Hippocampal formation (tissue), 2 donors: ENCODE data around the gene LYG1.
"Not testable (repeated sequence)": the region's sequence is repeated elsewhere in the genome, so short reads cannot be mapped to it uniquely, and the experiment has no call there.

Experiments
- DNase-seq, 2 donors: peaks; one replicate each; lab custom pipeline; 2025; lab: John Stamatoyannopoulos, UW

LYG1 gene

DNA sequence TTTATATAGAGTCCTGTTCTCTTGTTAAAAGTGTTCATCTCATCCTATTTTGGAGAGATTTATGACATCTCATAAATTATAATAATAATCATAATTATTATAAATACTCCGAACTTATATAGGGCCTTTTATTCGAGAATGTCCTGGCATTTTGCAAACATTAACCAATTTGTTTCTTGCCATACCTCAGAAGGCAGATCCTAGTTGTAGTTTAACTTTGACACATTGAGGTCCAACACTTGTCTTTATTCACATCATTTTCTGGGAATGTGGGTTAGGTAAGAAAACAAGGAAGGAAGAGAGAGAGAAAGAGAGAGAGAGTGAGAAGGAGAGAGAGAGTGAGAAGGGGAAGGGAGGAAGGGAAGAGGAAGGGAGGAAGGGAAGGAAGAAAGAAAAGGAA lies at the start of gene LYG1:
LYG1 (minus strand) TSS at position 101 of the 400 bp plus-strand sequence. CDS start 5,527 bp downstream, outside the sequence.
- DNase-seq = not testable (repeated sequence)

DNA sequence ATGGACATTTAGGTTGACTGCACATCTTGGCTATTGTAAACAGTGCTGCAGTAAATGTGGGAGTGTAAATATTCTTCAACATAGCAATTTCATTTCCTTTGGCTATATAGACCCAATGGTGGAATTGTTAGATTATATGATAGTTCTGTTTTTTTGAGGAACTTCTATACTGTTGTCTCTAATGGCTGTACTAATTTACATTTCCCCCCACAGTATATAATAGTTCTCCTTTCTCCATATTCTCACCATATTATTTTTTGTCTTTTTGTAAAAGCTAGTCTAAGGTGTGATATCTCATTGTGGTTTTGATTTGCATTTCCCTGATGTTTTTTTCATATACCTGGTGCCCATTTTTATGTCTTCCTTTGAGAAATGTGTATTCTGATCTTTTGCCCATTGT lies 49.2 kb upstream of the LYG1 start:
- DNase-seq = no peak

DNA sequence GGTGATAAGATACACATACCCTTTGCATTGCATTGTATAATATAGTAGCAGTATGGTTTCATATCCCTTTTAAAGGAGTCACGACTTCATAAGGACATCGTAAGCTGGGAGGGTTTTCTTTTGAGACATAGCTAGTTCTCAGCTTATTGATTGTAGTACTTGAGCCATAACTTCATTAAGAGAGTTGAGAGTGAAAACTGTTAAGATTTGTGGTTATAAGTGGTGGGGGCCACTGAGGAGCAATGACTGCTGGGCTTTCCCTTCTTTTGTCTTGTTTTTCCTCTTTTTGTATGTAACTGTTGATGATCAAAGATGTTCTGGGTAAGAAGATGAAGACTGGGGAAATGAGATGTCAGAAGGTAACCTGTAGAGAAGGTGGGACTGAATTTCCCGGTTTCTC lies 47.2 kb upstream of the LYG1 start:
- DNase-seq = no peak

DNA sequence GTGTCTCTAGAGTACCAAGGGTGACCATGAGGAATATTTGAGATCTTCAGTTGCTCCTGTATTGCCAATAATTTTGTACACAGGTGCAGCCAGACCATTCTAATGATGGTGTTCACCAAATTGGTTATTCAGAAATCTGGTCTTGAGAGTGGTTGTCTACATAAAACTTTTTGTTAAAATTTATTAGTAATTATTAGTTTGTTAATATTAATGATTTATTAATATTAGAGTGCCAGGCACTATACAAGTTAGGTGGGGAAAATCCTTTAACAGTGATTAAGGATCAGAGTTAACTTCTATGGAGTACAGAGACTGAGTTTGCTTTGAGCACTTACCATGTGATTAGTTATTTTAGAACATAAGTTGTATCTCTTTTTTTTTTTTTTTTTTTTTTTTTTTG lies 45.2 kb upstream of the LYG1 start:
- DNase-seq = no peak

DNA sequence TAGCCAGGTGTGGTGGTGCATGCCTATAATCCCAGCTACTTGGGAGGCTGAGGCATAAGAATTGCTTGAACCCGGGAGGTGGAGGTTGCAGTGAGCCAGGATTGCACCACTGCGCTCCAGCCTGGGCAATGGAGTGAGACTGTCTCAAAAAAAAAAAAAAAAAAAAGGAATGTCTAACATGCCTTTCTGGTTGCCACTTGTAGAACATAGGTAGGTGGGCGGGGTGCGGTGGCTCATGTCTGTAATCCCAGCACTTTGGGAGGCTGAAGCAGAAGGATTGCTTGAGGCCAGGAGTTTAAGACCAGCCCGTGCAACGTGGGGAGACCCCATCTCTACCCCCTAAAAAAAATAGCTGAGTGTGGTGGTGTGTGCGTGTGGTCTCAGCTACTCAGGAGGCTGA lies 44.4 kb upstream of the LYG1 start:
- DNase-seq = not testable (repeated sequence)

DNA sequence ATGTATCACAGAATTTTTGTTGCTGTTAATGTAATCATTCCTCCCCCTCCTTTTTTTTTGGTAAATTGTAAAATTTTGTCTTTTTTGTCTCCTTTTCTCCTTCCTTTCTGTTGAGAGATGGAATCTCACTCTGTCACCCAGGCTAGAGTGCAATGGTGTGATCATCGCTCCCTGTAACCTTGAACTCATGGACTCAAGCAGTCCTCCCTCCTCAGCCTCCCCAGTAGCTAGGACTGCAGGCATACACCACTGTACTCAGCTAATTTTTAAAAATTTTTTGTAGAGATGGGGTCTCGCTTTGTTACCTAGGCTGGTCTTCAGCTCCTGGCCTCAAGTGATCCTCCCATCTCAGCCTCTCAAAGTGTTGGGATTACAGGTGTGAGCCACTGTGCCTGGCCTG lies 41.5 kb upstream of the LYG1 start:
- DNase-seq = no peak

DNA sequence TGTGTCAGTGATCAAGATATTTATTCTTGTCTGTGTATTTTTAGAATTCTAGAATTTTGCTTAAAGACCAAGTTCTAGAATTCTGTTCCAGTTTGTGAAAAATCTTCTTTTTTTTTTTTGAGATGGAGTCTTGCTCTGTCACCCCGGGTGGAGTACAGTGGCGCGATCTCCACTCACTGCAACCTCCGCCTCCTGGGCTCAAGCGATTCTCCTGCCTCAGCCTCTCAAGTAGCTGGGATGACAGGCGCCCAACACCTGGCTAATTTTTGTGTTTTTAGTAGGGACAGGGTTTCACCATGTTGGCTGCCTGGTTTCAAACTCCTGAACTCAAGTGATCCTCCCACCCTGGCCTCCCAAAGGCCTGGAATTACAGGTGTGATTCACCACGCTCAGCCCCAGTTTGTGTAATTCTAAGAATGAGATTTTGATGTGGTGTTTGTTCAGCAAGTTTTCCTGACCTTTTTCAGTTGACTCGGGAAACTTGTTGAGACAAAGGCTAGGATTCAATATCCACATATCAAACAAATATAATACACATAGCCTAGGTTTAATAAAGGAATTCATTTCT lies 39.8 kb upstream of the LYG1 start:
- DNase-seq = no peak

DNA sequence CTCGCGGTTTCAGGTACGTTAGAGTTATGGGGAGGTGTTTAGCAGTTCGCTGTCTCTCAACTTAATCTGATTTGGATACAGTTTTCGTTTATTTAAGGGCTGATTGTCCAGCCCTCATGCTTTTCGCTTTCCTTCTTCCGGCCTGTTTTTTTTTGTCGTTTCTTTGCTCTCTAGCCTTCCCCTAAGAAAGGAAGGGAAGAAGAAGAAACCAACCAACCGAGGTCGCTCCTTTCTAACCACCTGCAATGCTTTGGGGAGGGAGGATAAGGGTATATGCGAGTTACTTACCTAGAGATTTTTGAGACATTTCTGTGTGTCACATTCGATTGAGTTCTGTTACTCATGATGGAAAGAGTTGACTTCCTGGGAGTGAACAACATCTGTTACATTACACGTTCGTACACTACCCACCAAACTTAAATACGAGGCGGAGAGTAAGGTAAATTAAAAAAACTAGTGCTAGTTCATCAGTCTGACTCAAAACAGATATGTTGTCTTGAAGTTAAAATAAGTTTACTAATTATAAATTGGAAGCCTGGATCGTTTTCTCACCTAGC lies 37.1 kb upstream of the LYG1 start:
- DNase-seq = no peak

DNA sequence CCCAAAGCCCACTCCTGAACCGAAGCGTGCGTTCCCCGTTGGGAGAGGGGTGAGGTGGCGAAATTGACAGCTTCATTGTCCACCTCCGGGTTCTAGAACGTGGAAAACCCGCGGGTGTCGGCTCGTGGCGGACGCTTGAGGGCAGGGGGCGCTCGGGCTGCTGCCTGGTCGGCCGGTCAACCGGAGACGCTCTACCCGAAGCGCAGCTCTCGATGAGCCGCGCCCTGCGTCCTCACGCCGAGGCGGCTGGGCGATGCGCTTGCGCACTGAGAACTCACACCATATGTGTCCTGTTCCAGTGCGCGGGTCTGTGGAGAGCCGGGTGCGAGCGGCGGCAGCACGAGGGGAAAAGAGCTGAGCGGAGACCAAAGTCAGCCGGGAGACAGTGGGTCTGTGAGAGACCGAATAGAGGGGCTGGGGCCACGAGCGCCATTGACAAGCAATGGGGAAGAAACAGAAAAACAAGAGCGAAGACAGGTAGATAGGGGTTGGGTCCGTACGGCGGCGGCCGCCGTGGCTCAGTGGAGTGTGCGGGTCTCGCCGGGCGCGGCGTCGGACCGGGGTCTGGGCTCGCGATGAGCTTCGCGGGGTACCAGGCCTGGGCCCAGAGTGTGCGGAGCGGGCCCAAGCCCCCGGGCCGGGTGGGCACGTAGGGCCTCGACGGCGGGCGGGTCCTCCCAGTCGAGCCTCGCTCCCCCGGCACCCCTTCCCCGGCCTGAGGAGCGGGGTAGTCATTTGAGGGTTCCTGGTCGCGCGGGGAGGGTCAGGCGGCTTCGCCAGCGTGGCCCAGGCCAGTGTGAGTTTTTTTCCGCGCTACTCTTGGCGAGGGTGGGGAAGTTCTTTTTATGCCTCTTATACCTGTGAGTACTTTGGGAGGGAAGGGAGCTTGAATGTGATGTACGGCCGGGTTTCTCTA lies 36.4 kb upstream of the LYG1 start, which contains the start of gene EIF5B:
EIF5B (plus strand) TSS at position 277 of the 916 bp plus-strand sequence; CDS start at position 443, 166 bp downstream.
- DNase-seq = peak; percentile 89 to 94

DNA sequence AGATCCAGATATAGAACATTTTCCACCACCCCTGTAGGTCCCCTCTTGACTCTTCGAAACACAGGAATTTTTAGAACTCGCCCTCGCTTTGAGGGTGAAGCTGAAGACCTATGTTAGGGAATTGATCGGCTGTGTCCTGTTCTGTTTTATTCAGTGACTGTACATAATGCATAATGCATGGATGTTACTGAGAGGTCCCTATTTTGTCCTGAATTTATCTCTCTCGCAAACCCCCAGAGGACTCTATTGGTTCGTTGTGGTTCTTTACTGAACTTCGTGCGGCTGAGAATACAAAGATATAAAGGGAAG lies 35.8 kb upstream of the LYG1 start:
- DNase-seq = no peak

DNA sequence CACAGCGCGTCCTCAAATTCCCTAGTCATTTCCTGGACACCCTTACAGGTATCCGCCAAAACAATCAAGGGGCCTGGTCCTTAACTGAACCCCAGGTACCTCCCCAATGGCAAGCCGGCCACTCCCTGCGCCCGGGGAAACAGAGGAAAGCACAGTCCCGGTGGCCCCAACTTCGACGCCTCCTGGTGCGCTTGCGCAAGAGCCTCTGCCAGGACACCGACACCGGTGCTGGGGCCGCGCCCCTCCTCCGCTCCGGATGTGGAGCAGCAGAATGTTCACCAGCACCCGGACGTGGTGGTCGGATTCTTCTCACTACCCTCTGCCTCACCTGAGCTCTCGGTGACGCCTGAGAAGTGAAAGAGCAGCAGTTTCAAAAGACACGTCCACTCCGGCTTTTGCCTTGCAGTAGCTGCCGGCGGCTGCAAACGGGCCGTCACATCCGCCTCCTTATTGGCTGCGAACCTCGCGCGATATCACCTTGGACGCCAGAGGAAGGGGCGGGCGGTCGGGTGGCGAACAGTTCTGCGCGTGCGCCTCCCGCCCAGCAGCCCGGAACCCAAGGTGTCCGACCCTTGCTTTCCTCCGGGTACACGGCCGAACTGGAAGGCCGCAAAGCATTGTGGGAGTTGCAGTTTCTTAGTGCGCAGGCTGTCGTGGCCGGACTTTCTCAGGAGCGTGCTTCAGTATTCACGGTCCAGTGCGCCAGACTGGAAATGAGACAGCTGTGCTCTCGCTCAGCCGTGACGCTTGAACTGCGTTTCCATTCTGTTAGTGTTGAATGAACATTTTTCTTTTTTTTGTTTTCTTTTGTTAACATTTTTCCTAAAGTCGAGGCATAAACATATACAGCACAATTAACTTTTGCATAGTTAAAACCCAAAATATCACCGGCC lies 35.2 kb upstream of the LYG1 start, which contains the start of gene TXNDC9:
TXNDC9 (minus strand) TSS at position 423 of the 893 bp plus-strand sequence. CDS start 3,123 bp downstream, outside the sequence.
- DNase-seq = peak; percentile 98

DNA sequence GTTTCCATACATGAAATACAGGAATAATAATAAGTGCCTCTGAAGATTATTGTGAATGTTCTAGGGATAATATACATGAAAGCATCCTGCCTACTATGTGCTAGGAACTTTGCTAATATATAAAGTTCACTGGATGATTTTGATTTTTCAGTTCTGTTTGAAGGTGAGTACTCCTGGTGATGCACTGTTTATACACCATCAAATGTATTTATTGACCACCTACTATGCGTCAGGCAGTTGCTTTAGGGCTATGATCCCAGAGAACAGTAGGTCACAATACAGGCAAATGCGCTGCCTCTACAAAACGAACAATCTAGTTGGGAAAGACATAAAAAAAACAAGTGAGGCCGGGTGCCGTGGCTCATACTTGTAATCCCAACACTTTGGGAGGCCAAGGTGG lies 24.4 kb upstream of the LYG1 start:
- DNase-seq = no peak

DNA sequence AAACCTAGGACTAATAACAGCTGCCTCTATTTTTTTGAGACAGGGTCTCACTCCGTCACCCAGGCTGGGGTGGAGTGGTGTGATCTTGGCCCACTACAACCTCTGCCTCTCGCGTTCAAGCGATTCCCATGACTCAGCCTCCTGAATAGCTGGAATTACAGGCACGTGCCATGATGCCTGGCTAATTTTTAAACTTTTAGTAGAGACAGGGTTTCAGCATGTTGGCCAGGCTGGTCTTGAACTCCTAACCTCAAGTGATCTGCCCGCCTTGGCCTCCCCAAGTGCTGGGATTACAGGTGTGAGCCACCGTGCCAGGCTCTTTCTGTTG lies 16.8 kb upstream of the LYG1 start:
- not testable (repeated sequence) for DNase-seq

DNA sequence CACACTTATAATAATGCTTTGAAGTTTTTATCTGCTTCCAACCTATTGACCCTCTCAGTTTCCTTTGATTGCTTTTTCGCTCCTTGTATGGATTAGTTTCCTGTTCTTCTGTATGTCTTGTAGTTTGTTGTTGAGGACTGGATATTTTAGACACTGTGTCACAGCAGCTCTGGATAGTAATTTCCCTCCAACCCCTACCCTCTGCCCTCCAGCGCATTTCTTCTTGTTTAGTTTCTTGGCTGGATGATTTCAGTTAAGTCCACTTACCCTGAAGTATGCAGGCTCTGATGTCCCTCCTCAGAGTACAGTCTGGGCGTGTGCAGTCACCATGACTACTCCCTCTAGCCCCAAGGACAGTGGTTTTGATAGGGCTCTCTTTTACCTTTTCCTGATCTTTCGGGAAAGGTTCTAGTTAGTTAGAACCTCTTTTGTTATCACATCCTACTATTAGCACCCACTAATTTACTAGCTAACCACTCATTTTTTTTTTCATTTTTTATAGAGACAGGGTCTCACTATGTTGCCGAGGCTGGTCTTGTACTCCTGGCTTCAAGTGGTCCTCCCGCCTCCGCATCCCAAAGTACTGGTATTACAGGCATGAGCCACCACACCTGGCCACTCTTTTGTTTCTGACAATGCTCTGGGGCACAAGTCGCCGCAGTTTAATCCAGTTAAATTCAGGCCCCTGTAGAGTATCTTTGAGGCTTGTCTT lies 16.3 kb upstream of the LYG1 start:
- no peak for DNase-seq

DNA sequence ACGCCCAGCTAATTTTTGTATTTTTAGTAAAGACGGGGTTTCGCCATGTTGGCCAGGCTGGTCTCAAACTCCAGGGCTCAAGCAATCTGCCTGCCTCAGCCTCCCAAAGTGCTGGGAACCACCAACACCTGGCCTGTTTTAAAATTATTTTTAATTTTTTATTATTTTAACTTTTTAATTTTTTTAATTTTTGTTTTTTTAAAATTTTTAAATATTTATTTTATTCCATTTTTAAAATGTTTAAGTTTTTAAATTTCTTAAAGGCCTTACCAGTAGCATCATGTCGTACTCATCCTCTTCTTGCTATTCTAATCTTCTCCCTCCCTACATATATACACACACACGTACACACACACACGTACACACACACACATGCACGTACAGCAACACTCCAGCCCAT lies 1.4 kb downstream of the LYG1 start:
- DNase-seq = no peak

DNA sequence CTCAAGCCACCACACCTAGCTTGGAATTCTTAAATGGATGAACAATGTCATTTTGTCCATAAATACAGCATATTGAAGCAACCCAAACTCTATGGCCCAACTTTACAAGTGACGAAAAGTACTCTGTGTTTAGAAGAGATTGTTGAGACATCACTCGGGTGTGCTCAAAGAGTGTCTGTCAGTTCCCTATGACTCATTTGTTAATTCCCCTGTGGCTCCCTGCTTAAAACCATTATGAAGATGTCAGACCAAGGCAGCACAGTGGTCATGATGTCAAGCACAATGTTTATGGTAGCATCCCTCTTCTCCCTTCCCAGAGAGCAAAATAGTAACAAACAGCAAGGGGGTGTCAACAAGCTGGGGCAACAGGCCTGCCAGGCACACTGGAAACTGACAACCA lies 3.0 kb downstream of the LYG1 start:
- no peak for DNase-seq

DNA sequence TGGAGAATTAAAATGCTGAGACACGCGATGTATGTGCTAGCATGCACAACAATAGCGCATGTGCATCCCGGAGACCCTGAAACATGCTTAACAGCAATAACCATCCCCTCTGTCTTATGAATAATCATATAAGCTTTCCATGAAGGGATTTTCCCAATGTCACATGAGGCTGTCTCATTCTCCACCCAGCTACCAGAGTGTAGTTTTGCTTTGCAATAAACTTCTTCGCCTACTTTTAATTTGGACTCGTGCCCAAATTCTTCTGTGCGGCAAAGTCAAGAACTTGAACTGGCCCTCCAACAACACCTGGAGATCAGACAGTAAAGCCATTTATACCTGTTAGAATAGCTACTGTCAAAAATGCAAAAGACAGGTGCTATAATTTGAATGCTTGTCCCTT lies 15.5 kb downstream of the LYG1 start:
- no peak for DNase-seq

DNA sequence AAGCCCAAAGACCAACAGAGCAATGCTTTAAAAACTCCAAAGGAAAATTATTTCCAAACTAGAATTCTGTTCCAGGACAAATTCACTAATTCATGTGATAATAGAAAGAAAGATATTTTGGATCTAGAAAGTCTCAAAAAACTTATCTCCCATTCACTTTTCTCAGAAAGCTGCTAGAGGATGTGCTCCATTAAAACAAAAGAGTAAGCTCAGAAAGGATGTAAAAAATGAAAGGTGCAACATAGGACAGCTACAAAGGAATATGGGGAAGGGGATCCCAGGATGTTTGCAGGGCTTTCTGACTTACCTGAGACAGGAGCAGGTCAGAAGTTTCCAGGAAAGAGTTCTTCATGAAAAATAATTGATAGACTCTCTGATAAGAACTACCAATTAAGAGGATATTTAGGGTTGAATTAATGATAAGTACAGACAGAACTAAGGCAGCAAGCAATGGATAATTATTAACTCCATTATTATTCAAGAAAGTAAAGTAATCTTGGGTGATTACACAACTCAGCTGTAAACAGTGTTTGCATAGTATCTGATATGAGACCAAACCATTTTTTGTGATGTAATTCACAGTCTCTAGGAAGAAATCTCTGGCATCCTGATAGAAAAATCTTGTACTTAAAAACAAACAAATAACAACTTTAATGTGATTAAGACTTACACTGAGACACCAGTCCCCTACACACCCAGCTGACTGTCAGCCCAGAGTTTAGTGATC lies 20.9 kb downstream of the LYG1 start:
- no peak for DNase-seq

DNA sequence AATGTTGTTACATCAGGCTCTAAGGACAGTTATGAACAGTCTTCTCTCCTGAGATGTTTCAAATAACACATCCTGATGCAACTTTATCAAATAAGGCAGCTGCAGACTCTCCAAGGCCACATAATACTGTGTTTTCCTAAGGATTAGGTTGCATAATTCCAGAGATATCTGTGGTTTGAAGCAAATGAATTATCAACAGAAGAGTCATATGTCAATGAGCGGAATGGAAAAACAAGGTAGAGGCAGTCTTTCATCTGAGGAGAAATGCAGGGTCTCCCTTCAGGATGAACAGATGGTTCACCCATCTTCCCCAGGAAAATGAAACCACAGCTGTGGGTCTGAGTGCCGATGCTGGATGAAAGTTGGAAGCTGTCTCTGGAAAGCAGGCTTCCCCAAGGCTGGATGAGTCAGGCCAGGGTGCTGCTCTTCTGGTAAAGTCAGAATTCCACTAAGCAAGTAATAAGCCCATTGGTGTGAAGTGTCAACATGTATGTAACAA lies 22.2 kb downstream of the LYG1 start:
- DNase-seq = no peak

DNA sequence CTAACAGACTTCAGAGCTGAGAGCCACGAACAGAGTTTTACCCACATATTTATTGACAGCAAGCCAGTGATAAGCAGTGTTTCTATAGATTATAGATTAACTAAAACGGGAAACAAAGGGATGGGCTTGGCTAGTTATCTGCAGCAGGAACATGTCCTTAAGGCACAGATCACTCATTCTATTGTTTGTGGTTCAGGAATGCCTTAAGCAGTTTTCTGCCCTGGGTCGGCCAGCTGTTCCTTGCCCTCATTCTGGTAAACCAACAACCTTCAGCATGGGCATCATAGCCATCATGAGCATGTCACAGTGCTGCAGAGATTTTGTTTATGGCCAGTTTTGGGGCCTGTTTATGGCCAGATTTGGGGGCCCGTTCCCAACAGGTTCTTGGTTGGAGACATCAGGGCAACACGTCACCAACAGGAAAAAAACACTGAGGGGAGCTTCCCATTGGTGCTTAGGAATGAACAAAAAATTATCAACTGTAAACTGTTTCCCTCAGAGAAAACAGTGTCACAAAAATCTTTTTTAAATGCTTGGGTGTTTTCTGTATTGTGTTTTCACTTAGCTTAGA lies 22.7 kb downstream of the LYG1 start:
- not testable (repeated sequence) for DNase-seq
